ENCODE results near the gene ASB2. TPM values are rescaled to one million over a fixed set of nuclear protein-coding genes. Genes with fewer than 3 reads are reported as not detected.

ASB2 gene
- total RNA-seq: 0.10 TPM in 1 of 2 replicates, not detected in the other

GRCh38 chr14:93976477-93977057 is at the start of gene ASB2:
Gene ASB2, minus strand, starts transcription at chr14:93976570. Its CDS starts 12,031 bp downstream, at chr14:93964539.

GRCh38 chr14:93997082-93997481 is 20.7 kb upstream of the ASB2 start, which contains the start of gene CCDC197:
Gene CCDC197, plus strand, starts transcription at chr14:93997301. Its CDS starts 831 bp downstream, at chr14:93998132.

GRCh38 chr14:93926873-93927799 is 49.2 kb downstream of the ASB2 start, which contains the start of gene FAM181A:
Gene FAM181A, plus strand, starts transcription at chr14:93927344. Its CDS starts 942 bp downstream, at chr14:93928286.

Other genes with a start within 250 kb of the ASB2 start
- gene PRIMA1, start 188.1 kb downstream of the ASB2 start, total RNA-seq: not detected in 2 replicates
- gene FAM181A, start 49.2 kb downstream of the ASB2 start, total RNA-seq: not detected in 2 replicates
- gene CCDC197, start 20.7 kb upstream of the ASB2 start, total RNA-seq: not detected in 2 replicates
- gene OTUB2, start 49.8 kb upstream of the ASB2 start, total RNA-seq: 2.6 and 3.5 TPM in 2 replicates
- 120 and 122 TPM in 2 replicates for gene DDX24, start 104.6 kb upstream of the ASB2 start, total RNA-seq
- 12.1 and 24.4 TPM in 2 replicates for gene IFI27L1, start 104.7 kb upstream of the ASB2 start, total RNA-seq
- gene IFI27, start 134.2 kb upstream of the ASB2 start, total RNA-seq: 2,890 and 3,107 TPM in 2 replicates
- gene IFI27L2, start 153.0 kb upstream of the ASB2 start, total RNA-seq: 44.7 and 63.9 TPM in 2 replicates
- not detected in 2 replicates for gene PPP4R4, start 197.8 kb upstream of the ASB2 start, total RNA-seq

All from mammary microvascular endothelial cell (primary cell).